Renal cortex interstitium (tissue), 11 donors: ENCODE data around the gene SMU1. TPM values are rescaled to one million over a fixed set of nuclear protein-coding genes. Genes with fewer than 3 reads are reported as not detected.

Experiments used
- DNase-seq, 11 donors: peaks; one replicate each; pipeline ENCODE4 v3.0.0-alpha.2; 2013; ENCODE audit warnings: low read depth in 9 of 11, low spot score in 4 of 11; ENCODE audit errors: extremely low read depth in 1 of 11
- polyA plus RNA-seq, 3 donors: library from polyadenylated mRNA; unstranded; fragments of 120-200 nt; gene quantifications; one replicate each; pipeline ENCODE4 v1.2.1, GENCODE V29; 2013; ENCODE audit not compliant: insufficient read length in 3 of 3

SMU1 gene
- polyA plus RNA-seq, 3 donors = 25.4 to 32.7 (median 27.4) TPM

DNA sequence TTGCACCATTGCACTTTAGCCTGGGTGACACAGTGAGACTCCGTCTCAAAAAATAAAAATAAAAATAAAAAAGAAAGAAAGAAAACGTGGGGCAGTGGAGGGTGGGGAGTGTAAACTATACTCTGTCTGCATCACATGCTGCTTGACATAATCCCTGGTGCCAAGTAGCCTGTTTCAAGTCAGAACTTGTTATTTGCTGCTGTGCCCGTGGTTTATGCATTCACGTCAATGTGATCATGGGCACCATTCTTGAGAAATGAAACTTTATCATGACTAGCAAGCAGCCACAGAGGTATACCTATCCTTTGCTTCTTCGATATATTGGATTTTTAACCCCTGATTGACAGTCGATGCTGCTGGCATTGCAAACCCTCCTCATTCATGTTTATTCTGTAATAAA is 4.1 kb upstream of the SMU1 start:
- DNase-seq = no peak

DNA sequence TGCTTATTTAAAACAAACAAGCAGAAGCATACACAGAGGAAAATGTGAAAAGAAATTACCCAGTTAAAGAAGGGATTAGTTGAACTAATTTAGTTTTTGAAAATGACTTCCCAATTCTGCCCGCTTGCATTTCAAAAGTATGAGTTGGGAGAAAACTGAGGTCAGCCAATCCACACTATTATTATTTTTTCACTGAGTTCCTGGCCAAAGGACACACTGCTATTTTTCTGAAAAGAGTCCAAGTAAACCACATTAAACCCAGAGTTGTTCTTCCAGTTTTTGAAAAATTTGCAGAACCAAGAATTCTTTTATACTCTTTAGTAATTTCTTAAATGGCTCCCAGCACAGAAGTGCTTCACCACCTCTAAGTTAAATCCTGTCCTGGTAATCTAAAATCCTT is 7.5 kb downstream of the SMU1 start:
- DNase-seq = no peak

DNA sequence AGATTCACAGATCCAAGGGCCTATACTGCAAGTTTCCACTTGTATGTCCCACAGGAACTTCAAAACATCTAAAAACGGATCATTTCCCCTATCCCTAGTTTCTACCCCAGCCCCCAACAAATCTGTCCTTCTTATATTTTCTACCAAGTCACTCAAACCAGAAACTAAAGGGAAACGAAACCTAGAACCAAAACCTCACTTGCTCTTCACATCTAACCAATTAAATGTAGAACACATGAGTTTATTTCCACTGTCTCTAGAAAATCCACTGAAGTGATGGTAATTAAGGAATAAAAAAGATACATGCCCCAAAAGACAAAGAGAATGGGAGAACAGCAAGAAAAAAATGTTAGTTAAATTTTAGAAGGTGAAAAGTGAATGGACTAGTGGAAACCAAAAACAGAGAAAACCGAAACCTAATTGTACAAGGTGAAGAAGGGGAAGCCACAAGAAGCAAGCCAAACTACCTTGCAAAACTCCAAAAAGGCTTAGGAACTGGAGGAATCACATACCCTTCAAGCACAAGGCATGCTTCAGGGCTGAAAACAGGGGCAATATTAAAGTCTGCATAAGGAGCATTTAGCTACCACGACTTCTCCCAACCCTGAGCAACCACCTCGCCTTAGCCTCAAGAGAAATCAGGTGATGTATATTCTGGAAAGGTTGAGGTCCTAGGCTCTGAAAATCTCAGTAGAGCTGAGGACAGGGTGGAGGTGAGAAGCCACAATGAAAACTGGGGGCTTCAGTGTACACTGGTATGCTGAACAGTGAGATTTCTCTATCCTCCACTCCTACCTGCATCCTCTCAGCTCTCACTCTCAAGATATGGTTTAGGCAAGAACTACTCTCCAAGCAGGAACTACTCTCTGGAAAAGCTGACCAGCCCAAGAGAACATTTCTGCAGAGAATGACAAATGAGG is 11.1 kb downstream of the SMU1 start:
- no peak for DNase-seq

DNA sequence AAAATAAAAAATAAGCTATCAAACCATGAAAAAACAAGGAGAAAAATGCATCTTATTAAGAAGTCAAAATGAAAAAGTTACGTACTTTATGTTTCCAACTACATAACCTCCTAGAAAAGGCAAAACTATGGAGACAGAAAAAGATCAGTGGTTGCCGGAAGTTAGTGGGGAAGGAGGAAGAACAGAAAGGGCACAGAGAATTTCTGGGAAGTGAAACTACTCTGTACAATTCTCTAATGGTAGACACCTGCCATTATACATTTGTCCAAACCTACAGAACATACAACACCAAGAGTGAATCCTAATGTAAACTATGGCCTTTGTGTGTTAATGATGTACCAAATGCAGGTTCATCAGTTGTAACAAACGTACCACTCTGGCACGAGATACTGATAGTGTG is 25.3 kb downstream of the SMU1 start:
- no peak for DNase-seq

DNA sequence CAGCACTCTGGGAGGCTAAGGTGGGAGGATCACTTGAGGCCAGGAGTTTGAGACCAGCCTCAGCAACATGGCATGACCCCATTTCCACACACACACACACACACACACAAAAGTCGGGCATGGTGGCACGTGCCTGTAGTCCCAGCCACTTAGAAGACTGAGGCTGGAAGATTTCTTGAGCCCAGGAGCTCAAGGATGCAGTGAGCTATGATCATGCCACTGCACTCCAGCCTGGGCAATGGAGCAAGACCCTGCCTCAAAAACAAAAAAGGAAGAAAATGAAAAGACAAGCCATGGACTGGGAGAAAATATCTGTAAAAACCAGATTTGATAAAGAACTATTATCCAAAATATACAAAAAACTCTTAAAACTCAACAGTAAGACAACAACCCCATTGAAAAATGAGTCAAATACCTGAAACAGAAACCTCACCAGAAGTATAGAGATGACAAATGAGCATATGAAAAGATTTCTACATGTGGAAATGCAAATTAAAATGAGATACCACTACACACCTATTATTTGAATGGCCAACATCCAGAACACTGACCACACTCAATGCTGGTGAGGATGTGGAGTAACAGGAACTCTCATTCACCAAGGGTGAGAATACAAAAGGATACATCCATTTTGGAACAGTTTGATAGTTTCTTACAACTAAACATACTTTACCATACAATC is 26.7 kb downstream of the SMU1 start:
- no peak for DNase-seq

DNA sequence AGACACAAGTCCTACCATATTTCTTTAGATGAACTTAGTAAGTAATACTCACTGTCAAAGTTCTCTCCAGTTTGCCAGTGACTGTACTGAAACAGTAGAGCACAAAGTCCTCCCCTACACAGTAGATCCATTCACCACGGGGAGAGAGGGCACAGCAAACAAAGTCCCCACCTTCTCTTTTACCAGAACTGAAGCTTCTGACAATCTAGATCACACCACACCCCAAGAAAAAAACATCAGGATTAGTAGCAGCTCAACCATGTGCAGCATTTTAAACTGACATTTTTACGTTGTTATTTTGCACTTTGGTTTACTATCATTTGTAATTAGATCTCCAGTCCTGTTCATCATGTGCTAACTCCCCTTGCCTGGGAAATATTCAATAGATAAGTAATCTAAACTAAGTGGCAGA is 28.4 kb downstream of the SMU1 start:
- DNase-seq = no peak

DNA sequence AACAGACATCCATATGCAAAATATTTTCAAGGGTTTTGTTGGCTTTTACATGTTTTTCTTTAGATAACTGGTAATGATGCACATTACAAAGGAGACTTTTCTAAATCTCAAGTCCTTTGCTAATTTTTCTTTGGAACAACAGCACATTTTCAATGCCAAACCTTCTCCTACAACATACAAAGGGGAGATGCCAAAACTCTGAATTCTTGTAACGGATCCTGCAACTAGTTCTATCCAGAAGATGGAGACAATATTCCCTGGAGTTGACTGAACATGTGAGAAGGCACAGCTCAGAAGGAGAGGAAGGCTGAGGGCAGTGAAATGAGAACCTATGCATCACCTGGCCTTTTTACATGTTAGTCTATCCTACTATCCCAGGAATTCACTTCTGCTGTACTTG is 30.4 kb downstream of the SMU1 start:
- no peak for DNase-seq

DNA sequence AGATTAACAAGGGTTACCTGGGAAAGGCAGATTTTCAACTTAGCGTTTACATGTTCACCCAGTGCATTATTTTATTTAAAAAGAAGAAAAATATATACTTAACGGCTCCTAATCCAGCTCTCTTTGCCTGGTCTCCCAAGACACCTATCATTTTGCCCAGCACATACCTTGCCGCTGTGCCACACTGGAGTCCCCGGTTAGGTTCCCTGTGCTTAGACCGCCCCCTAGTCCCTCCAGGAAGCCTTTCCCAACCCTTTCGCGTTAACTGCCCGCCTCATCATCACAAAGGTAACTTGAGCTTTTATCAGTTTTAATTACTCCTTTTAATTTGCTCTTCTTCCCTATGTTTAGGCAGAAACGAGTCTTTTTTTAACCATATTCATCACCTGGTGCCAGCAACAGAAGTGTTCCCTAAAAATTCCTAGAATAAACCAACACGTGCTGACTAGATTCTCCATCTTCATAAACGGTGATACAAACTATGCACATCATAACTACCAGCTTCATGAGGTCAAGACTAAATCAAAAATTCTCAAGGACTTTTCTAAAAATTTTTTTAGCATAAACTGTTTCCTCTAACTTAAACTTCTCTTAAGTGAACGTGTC is 31.7 kb downstream of the SMU1 start:
- DNase-seq = peak in 2 of 11 donors; percentile 12

DNA sequence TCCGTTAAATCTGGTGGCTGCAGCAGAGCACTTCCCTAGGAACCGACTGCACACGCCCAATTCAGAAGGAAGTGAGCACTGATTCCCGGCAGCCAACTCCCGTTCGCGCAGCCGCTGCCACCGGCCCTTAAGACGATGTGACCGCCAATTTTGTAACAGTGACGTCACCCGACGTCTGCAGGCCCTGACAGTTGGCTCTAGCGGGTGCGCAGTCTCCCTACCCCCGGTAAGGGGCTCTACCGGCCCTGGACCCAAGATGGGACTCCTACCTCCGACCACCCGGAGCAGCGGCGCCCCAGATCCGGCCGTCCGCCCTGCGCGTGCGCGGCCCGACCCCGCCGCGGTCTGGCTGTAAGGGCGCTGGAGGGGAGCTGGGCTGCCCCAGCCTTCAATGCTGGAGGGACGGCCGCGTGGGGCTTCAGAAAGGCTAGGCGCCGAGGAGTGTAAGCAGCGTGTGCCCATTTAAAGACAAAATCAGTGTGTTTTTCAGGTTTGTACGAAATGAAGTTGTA is 32.3 kb downstream of the SMU1 start:
- peak in 10 of 11 donors; percentile 57 to 81 (median 76) for DNase-seq

DNA sequence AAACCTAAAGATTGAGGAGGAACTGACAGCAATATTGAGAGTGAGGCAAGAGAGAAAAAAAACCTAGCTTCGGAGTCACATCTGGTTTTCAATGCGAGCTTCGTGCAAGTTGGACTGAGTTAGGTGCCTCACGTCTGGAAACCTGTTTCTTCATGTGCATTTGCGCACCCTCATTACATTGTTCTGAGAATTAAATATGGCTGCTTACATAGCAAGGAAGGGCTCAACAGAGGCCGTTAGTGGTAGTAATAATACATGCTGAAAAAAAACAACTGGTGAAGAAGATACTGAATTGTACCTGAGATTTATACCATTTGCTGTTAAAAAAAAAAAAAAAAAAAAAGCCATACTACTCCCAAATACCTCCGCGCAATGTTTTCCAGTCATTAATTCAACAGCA is 32.8 kb downstream of the SMU1 start:
- DNase-seq = peak in 2 of 11 donors; percentile 1 to 2

DNA sequence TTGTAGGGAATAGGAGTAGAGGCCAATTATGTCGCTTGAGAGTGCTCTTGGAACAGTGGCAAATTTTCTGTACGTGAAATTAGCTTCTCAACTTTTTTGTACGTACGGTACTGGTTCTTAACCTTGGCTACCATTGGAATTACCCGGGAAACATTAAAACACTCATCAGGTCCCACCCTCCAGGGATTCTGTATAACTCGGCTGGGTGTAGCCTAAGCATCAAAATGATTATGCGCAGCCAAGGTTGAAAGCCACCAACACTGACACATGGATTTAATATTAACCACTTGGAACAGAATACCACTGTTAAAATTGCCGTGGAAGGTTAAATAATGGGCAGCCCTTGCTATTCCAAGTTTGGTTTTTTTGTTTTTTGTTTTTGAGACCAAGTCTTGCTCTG is 34.0 kb downstream of the SMU1 start:
- no peak for DNase-seq

DNA sequence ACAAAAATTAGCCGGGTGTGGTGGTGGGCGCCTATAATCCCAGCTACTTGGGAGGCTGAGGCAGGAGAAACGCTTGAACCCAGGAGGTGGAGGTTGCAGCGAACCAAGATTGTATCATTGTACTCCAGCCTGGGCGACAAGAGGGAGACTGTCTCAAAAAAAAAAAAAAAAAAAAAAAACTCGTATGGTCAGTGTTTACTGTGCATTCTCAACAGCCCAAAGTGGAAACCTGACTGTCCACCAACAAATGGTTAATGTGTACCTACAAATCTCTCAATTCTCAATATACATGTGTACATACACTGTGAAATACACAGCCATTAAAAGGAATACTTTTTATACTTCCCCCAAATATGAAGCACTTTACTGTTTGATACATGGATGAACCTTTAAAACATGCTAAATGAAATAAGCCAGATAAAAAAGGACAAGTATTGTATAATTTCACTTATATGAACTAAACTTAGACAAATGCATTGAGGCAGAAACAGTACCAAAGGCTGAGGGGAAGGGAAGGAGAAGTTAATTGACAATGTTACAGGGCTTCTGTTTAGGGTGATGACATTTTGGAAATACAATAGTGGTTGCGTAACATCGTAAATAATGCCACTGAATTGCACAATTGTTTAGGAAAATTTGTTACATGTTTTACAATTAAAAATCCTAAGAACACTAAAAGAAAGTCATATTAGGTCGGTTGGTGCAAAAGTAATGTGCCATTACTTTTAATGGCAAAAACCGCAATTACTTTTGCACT is 34.9 kb downstream of the SMU1 start:
- DNase-seq = no peak

DNA sequence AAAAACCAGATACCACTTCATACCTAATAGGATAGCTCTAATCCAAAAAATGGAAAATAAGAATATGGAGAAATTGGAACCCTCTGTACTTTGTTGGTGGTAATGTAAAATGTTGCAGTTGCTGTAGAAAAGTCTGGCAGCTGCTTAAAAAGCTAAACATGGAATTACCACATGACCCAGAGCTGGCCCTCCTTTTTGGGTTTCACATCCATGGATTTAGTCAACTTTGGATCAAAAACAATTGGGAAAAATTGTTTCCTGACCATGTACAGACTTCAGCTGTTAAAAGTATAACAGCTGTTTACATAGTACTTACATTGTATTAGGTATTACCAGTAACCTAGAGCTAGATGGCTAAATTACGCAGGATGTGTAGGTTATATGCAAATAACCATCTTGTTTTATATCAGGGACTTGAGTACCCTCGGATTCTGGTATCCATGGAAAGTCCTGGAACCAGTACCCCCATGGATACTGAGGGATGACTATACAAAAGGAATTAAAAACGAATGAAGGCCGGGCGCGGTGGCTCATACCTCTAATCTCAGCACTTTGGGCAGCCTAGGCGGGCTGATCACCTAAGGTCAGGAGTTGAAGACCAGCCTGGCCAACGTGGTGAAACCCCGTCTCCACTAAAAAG is 35.6 kb downstream of the SMU1 start:
- DNase-seq = no peak

DNA sequence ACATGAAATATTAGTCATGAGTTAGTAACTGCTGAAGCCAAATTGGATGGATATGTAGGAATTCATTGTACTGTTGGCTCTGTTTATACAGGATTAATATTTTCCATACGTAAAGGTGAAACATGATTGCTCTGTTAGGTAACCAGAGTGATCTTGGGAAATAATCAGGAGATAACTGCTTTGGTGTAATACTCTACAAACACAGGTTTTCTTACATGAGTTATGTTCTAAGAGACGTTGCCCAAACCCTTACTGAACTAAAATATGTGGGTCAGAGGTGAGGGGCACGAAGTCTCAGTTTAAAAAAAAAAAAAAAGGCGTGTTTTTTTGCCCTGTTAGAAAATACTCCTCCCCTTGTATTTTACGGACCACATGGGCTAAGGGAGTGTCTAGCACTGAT is 43.6 kb downstream of the SMU1 start:
- no peak for DNase-seq

DNA sequence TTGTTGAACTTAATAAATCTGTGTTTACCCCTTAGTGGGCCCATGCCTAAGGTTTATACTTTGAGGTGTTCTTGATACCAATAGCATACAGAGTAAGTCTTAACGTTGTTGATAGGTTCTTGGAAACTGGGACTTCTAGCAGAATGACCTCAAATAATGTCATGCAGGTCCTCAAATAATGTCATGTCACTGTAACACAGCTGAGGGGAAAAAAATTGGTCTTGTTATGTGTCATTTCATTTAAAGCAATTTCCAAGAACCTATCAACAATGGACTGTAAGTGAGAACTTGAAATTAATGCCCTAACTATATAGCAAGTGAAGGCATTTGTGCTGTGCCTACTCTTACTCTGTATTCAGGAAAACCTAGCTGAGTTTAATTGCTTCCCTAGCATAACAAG is 44.2 kb downstream of the SMU1 start:
- DNase-seq = no peak

DNA sequence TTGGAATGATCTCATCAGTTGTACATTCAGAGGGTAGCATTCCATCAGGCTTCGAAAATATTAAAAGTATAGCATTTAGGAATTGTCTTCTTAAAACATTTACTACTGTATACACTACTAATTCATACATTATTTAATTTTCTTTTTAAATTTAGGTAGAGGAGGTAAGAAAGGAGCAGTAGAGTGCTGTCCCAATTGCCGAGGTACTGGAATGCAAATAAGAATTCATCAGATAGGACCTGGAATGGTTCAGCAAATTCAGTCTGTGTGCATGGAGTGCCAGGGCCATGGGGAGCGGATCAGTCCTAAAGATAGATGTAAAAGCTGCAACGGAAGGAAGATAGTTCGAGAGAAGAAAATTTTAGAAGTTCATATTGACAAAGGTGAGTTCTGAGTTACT is 46.2 kb downstream of the SMU1 start:
- DNase-seq = no peak

DNA sequence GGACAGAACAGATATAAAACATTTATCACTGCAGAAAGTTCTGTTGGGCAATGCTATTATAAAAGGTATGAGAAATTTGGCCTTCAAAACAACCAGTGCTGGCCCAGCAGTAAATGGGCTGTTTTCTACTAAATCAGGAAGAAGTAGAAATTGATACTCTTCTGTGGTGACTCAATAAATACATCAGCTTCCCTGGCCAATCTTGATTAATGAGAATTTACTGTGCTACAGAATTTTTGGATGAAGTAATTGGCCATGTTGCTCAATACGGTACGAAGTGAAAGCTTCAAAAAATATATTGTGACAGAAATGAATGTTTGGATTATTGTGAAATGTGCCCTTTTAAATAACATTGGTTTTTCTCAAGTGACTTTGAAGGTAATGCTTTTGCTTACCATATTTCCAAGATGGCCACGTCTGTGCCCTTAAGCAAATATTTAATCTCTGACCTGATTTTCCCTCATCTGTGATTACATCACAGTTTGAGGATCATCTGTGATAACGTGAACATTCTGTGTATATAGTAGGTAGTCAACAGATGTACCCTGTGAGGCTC is 47.2 kb downstream of the SMU1 start:
- DNase-seq = no peak

DNA sequence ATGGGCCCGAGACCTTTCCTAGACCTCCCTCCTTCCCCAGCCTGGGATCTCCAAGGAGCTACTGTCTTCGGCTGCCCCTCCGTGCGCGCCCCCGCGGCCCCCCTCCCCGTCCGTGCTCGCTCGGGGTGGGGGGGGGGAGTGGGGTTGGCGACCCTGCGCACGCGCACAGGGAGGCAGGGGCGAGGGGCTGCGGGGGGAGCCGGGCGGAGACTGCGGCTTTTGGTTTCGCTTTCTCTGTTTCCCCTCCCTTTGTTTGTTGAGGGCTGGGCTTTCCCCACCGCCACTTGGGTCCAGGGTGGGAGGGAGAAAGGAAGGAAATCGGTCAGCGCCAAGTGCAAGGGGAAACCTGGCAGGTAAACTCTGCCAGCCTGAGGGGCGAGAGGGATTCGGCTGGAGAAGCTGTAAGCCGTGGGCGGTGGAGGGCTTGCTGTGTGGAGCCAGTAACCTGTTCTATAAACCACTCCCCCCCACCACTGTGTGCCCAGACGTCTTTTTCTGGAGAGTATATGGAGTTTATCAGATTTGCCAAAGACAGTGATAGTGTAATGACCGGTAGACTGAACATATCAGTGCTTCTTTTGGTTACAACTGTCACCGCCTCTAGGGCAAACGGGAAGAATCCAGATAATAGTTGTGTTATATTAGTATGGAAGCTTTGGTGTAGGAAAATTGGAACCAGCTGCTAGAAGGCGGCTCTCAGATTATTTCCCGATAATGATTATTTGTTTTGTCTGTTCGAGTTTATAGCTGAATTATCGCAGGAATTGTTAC is 50.7 kb downstream of the SMU1 start:
- peak in 8 of 11 donors; percentile 48 to 79 (median 74) for DNase-seq
